ENCODE data around the gene GNG7. TPM values are rescaled to one million over a fixed set of nuclear protein-coding genes. Genes with fewer than 3 reads are reported as not detected.

Gene GNG7
- total RNA-seq, 4 donors from 2014 or later, result 2.1 to 4.3 (median 3.0) TPM

DNA sequence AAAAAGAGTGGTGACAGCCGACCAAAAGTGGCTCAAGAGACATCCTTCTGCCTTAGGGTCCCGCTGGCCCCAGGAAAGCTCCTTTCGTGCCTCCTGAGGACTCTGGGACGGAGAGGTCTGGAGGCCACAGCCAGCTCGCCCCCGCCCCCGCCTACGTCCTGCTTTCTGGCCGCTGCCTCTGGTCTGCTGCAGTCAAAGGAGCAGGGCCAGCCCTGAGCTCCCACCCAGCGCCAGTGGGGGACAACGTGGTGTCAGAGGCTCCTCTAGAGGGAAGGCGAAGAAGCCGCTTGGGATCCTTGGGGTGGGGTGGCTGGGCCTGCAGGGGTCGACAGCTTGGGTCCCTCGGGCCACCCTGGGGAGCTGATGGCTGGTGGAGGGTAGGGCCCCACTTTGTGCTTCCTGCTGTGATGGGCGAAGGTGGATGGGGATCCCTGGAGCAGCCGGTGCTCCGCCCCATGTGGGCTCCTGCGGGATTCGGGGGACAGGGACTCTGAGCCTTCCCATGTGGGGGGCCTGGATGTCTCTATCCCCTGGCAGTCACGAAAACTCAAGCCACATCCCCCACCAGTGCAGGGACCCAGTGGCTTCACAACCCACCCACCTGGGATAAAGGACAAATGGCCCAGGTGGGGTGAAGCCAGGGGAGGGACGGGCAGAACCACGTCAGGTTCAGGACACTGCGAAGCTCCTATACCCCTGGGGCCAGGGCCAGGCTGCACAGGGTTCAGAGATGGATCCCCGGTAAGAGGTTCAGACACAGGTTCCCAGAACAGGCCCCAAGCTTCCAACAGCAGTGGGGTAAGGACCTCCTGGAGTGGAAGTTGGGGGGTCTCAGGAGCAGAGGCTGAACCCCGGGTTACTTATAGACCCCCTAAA lies 27.7 kb upstream of the GNG7 start:
- TF ChIP-seq POLR2AphosphoS5 (IDR thresholded peaks at IDR 0.05), result no peak
- TF ChIP-seq EP300 (IDR thresholded peaks at IDR 0.05), result no peak
- TF ChIP-seq, protein P1, sequence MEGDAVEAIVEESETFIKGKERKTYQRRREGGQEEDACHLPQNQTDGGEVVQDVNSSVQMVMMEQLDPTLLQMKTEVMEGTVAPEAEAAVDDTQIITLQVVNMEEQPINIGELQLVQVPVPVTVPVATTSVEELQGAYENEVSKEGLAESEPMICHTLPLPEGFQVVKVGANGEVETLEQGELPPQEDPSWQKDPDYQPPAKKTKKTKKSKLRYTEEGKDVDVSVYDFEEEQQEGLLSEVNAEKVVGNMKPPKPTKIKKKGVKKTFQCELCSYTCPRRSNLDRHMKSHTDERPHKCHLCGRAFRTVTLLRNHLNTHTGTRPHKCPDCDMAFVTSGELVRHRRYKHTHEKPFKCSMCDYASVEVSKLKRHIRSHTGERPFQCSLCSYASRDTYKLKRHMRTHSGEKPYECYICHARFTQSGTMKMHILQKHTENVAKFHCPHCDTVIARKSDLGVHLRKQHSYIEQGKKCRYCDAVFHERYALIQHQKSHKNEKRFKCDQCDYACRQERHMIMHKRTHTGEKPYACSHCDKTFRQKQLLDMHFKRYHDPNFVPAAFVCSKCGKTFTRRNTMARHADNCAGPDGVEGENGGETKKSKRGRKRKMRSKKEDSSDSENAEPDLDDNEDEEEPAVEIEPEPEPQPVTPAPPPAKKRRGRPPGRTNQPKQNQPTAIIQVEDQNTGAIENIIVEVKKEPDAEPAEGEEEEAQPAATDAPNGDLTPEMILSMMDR (IDR thresholded peaks at IDR 0.05), result no peak
- no peak for TF ChIP-seq POLR2A (IDR thresholded peaks at IDR 0.05)
- H3K27ac ChIP-seq, result no peak overlapping the region
- peaks cover 21% of the 10 kb centered on the region for H3K27me3 ChIP-seq
- H3K9me3 ChIP-seq, result no peaks in the 10 kb centered on the region
- no peak overlapping the region for H3K4me3 ChIP-seq
- DNase-seq (ENCODE audit: low spot score in 2 of 2), result peak in 1 of 2 donors; percentile 74
- H3K36me3 ChIP-seq, result peaks cover 28% of the 10 kb centered on the region
- H3K4me1 ChIP-seq, result peaks cover 15% of the 10 kb centered on the region
- WGBS, result 89% methylated on average over 17 of the region's 26 CpGs

DNA sequence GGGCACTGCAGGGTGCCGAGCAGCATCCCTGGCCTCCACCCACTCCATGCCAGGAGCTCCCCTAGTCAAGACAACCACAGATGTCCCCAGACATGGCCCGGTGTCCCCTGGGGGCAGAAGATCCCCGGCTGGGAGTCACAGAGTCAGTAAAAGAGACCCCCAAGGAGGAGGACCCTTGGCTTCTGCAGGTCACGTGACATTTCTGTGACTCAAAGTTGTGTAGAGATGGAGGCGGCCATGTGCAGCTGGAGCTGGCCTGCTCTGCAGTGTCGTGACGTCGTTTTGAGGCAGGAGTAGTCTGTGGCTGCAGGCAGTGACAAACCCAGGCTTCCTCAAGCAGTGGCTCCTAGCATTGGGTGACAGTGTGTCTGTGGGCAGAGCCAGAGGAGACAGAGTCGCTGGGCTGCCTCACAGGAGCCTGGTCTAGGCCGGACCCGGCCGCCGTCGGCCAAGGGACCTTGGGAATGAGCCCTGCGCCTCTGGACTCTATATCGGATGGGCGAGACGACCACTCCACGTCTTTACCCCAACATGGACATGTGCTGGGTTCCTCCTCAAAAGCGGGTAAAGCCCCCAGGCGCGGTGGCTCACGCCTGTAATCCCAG lies 26.4 kb upstream of the GNG7 start:
- H3K4me3 ChIP-seq, result no peak overlapping the region
- no peak overlapping the region for H3K27ac ChIP-seq
- peaks cover 24% of the 10 kb centered on the region for H3K27me3 ChIP-seq
- peaks cover 10% of the 10 kb centered on the region for H3K4me1 ChIP-seq
- peak in 1 of 2 donors; percentile 70 for DNase-seq (ENCODE audit: low spot score in 2 of 2)
- peaks cover 20% of the 10 kb centered on the region for H3K36me3 ChIP-seq
- TF ChIP-seq, protein P1 (IDR thresholded peaks at IDR 0.05), result no peak
- TF ChIP-seq POLR2A (IDR thresholded peaks at IDR 0.05) (no peak), POLR2AphosphoS5 (IDR thresholded peaks at IDR 0.05) (no peak), EP300 (IDR thresholded peaks at IDR 0.05) (no peak)
- H3K9me3 ChIP-seq, result no peaks in the 10 kb centered on the region
- 88% methylated on average over 13 of the region's 23 CpGs for WGBS

DNA sequence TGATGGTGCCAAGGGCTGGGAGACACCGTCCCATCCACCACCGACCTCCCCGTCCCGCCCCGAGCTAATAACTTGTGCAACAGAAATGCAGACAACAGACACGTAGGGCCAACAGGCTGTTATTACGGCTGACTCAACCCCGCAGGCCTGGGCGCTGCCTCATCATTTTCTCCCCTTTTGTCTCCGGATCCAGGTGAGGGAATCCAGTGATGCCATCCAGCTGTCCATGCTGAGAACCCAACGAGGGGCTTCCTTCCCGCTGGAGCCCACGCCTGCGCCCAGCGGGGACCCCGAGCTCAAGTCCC lies 25.1 kb upstream of the GNG7 start:
- TF ChIP-seq EP300 (IDR thresholded peaks at IDR 0.05) (no peak), POLR2AphosphoS5 (IDR thresholded peaks at IDR 0.05) (no peak), POLR2A (IDR thresholded peaks at IDR 0.05) (no peak)
- TF ChIP-seq, protein P1 (IDR thresholded peaks at IDR 0.05), result no peak
- no peak overlapping the region for H3K27ac ChIP-seq

DNA sequence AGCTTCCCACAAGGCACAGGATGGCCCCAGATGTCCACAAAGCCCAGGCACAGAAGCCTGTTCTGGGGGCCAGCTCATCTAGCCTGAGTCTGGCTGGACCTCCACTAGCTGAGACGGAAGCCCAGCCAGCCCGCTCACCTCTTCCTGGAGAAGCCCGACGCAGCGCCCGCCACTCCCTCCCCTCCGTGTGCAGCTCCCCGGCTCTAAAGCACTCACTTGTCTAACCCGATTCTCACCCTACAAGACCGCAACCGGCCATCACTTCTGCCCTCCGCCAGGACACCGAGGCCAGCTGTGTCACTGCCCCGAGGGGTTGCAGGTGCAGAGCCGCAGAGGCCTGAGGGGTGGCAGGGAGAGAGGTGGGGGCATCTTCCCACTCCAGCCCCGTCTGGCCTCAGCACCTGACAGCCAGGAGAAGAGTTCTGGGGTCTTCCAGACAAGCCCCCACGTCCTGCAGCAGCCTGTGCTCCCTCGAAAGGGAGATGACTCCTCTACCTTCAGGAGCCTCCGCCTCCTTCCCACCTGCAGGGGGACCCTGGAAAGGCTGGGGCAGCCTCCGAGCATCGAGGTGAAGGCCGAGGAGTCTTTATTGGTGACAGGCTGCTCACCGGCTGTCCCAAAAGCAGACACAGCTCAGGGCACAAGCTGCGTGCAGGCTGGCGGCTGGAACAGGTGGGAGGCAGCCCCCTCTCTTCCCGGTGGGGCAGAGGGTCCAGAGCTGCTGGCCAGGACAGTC lies 24.6 kb upstream of the GNG7 start:
- no peak for DNase-seq (ENCODE audit: low spot score in 2 of 2)
- Histone ChIP-seq H3K4me1 (peaks cover 24% of the 10 kb centered on the region), H3K9me3 (no peaks in the 10 kb centered on the region), H3K36me3 (peaks cover 5% of the 10 kb centered on the region), H3K27ac (no peak overlapping the region), H3K4me3 (no peak overlapping the region), H3K27me3 (peaks cover 34% of the 10 kb centered on the region)
- WGBS, result 4% methylated on average over 15 of the region's 26 CpGs
- TF ChIP-seq EP300 (IDR thresholded peaks at IDR 0.05), result no peak
- TF ChIP-seq POLR2A (IDR thresholded peaks at IDR 0.05), result no peak
- TF ChIP-seq, protein P1 (IDR thresholded peaks at IDR 0.05), result no peak

More for the DNA sequence above, 25.1 kb upstream of the GNG7 start:
- no peak for DNase-seq (ENCODE audit: low spot score in 2 of 2)
- WGBS, result 65% methylated on average over 10 of the region's 16 CpGs
- Histone ChIP-seq H3K9me3 (no peaks in the 10 kb centered on the region), H3K4me1 (peaks cover 21% of the 10 kb centered on the region), H3K36me3 (peaks cover 10% of the 10 kb centered on the region), H3K4me3 (no peak overlapping the region), H3K27me3 (peaks cover 30% of the 10 kb centered on the region)

Data from suprapubic skin (tissue), 4 donors.